Loucy (cell line): ENCODE measurements around the gene TSPAN4.

Experiments
- H2AFZ ChIP-seq: fragments of 200-600 bp; sonication (generic); 2 replicates; pipeline ENCODE4 v1.6.0; 2016; ENCODE audit warnings: antibody characterized with exemption, mild to moderate bottlenecking, low read length, moderate library complexity
- H3F3A ChIP-seq: fragments of 200-600 bp; 2 replicates; pipeline ENCODE4 v1.6.0; 2016; ENCODE audit warnings: antibody characterized with exemption, low read depth, mild to moderate bottlenecking
- H3K27me3 ChIP-seq: fragments of 200-600 bp; sonication (generic); 2 replicates; pipeline ENCODE4 v1.6.1; 2014; ENCODE audit warnings: low read length, mild to moderate bottlenecking; ENCODE audit not compliant: insufficient read depth, poor library complexity, severe bottlenecking
- H3K36me3 ChIP-seq: fragments of 200-600 bp; sonication (generic); 2 replicates; pipeline ENCODE4 v1.6.1; 2016; ENCODE audit warnings: low read length; ENCODE audit not compliant: insufficient read depth
- H3K4me1 ChIP-seq: fragments of 200-600 bp; sonication (generic); 2 replicates; pipeline ENCODE4 v1.5.1; 2014; ENCODE audit warnings: low read length, mild to moderate bottlenecking; ENCODE audit not compliant: insufficient read depth, poor library complexity, severe bottlenecking
- H3K4me2 ChIP-seq: fragments of 200-600 bp; sonication (generic); 2 replicates; pipeline ENCODE4 v1.6.0; 2014; ENCODE audit warnings: antibody characterized with exemption, low read length, low read depth, mild to moderate bottlenecking; ENCODE audit not compliant: poor library complexity, severe bottlenecking
- H3K4me3 ChIP-seq: fragments of 200-600 bp; sonication (generic); 2 replicates; pipeline ENCODE4 v1.5.1; 2014; ENCODE audit warnings: low read length, mild to moderate bottlenecking, mixed read lengths; ENCODE audit not compliant: poor library complexity, severe bottlenecking
- H3K79me2 ChIP-seq: fragments of 200-600 bp; sonication (generic); 2 replicates; pipeline ENCODE4 v1.6.1; 2014; ENCODE audit warnings: low read length; ENCODE audit not compliant: insufficient read depth
- H3K9ac ChIP-seq: fragments of 200-600 bp; sonication (generic); 2 replicates; pipeline ENCODE4 v1.6.0; 2014; ENCODE audit warnings: mild to moderate bottlenecking, low read depth, low read length, moderate library complexity; ENCODE audit not compliant: poor library complexity, severe bottlenecking
- H3K9me2 ChIP-seq: fragments of 200-600 bp; sonication (generic); replicated peaks from 2 replicates; pipeline ENCODE4 v1.6.1; 2016; ENCODE audit warnings: low read depth, low read length, mixed read lengths
- H3K9me3 ChIP-seq: fragments of 200-600 bp; sonication (generic); 2 replicates; pipeline ENCODE4 v1.6.1; 2014; ENCODE audit warnings: mild to moderate bottlenecking, antibody characterized with exemption, low read length, low read depth; ENCODE audit not compliant: insufficient read depth
- H4K20me1 ChIP-seq: fragments of 200-600 bp; sonication (generic); 2 replicates; pipeline ENCODE4 v1.6.0; 2014; ENCODE audit warnings: antibody characterized with exemption, low read length, mild to moderate bottlenecking; ENCODE audit not compliant: insufficient read depth, poor library complexity, severe bottlenecking
- CTCF ChIP-seq: fragments of 200-600 bp; sonication (generic); conservative IDR thresholded peaks from 2 replicates; pipeline ENCODE4 v1.5.1; 2014; ENCODE audit warnings: mild to moderate bottlenecking, antibody characterized with exemption, low read length
- EZH2phosphoT487 ChIP-seq: fragments of 200-600 bp; IDR thresholded peaks from 2 replicates; pipeline ENCODE4 v1.6.1; 2018; ENCODE audit warnings: antibody characterized with exemption, mild to moderate bottlenecking, moderate library complexity, borderline replicate concordance

Gene TSPAN4

DNA sequence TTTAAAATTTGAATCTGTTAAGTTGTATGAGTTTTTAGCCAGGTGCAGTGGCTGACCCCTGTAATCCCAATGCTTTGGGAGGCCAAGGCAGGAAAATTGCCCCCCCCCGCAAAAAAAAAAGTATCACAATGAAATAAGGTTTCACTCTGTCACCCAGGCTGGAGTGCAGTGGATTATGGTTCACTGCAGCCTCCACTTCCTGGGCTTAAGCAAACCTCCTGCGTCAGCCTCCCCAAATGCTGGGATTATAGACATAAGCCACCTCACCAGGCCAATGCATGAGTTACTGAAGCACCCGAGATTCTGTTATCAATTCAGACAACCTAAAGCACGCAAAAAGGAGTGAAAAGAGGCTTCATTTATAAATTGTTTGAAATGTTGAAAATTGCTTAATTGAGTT lies 70.4 kb downstream of the TSPAN4 start:
- H3K9ac ChIP-seq = no peak overlapping the region
- no peak overlapping the region for H3K4me3 ChIP-seq
- H3K79me2 ChIP-seq = peaks cover 25% of the 10 kb centered on the region
- no peak for TF ChIP-seq CTCF
- peaks cover 21% of the 10 kb centered on the region for H3K4me1 ChIP-seq
- no peak overlapping the region for H2AFZ ChIP-seq
- no peaks in the 10 kb centered on the region for H3K9me3 ChIP-seq
- H3K9me2 ChIP-seq = no peaks in the 10 kb centered on the region
- H4K20me1 ChIP-seq = peaks cover 5% of the 10 kb centered on the region
- no peaks in the 10 kb centered on the region for H3K36me3 ChIP-seq
- no peak overlapping the region for H3K4me2 ChIP-seq
- H3F3A ChIP-seq = no peaks in the 10 kb centered on the region
- H3K27me3 ChIP-seq = no peaks in the 10 kb centered on the region

DNA sequence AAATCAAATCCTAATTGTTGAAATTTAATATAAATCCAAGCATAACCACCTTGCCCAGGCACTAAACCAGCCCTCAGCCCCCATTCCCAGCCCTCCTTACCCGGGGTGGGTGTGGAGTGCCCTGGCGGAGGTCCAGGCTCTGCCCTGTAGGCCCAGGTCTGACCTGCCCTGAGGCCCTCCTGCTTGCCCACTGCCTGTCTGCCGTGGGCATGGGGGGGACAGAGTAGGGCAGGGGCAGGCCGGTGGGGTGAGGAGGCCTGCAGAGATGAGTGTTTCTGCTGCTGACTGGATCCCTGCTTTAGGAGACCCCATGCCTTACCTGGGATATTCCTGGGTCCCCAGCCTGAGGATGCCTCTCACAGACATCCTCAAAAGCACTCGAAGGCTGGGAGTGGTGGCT lies 71.6 kb downstream of the TSPAN4 start:
- Histone ChIP-seq H3K4me1 (peaks cover 19% of the 10 kb centered on the region), H3K9ac (no peak overlapping the region), H3K4me3 (no peak overlapping the region), H2AFZ (no peak overlapping the region), H3K9me3 (no peaks in the 10 kb centered on the region), H3K79me2 (peaks cover 14% of the 10 kb centered on the region), H3K27me3 (no peaks in the 10 kb centered on the region), H3K9me2 (no peaks in the 10 kb centered on the region), H3K4me2 (no peak overlapping the region), H3K36me3 (no peaks in the 10 kb centered on the region), H4K20me1 (peaks cover 5% of the 10 kb centered on the region), H3F3A (no peaks in the 10 kb centered on the region)
- TF ChIP-seq EZH2phosphoT487 = no peak
- TF ChIP-seq CTCF = no peak

DNA sequence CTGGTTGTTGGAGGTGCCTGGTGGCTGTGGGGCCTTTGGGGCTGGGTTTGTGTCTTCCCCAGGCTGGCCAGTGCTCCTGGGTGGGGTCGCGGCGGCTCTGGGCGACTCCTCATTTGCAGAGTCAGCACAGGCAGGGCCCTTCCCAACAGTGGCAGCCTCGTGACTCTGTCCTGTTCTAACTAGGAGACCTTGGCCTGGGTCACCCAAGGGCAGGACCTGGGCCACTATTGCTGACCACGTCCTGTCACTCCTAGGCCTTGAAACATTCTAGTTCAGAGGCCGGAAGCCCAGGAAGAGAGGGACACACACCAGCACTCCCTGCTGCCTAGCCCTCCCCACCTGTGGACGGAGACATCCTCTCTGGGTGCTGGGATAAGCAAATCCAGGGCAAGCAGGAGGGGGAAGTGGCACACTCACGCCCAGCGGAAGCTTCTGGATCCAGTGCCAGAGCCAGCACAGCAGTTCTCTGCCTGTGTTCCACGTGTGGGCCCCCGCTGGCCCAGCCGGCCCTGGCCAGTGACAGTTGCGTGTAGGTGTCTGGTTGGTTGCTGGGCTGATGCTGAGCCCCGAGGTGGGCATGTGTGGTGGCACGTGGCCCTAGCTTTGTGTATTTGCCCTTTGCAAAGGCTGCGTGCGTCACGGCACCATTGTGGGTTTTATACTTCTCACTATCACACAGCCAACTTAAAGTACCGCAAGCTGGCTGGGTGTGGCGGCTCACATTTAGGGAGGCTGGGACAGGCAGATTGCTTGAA lies 72.3 kb downstream of the TSPAN4 start:
- no peak overlapping the region for H2AFZ ChIP-seq
- H3K4me2 ChIP-seq = no peak overlapping the region
- no peaks in the 10 kb centered on the region for H3K9me3 ChIP-seq

More for the DNA sequence above, 72.3 kb downstream of the TSPAN4 start:
- TF ChIP-seq EZH2phosphoT487 (no peak), CTCF (no peak)
- H3K9ac ChIP-seq = no peak overlapping the region
- peaks cover 7% of the 10 kb centered on the region for H3K79me2 ChIP-seq
- peaks cover 4% of the 10 kb centered on the region for H4K20me1 ChIP-seq
- no peaks in the 10 kb centered on the region for H3K9me2 ChIP-seq
- no peaks in the 10 kb centered on the region for H3K27me3 ChIP-seq
- H3K36me3 ChIP-seq = no peaks in the 10 kb centered on the region
- peaks cover 12% of the 10 kb centered on the region for H3K4me1 ChIP-seq
- H3K4me3 ChIP-seq = no peak overlapping the region
- H3F3A ChIP-seq = no peaks in the 10 kb centered on the region
